CD4-positive, alpha-beta T cell treated with Interleukin-10 for 1 hour (primary cell): ENCODE measurements around the gene ZNF185.
"Not testable (repeated sequence)": the region's sequence is repeated elsewhere in the genome, so short reads cannot be mapped to it uniquely, and the experiment has no call there.

Source experiments
- DNase-seq: peaks from one replicate; pipeline ENCODE4 v3.0.0-alpha.2; 2020

The ZNF185 gene

GRCh38 chrX:152895724-152896420 is 2.0 kb upstream of the ZNF185 start:
- no peak for DNase-seq

DNA sequence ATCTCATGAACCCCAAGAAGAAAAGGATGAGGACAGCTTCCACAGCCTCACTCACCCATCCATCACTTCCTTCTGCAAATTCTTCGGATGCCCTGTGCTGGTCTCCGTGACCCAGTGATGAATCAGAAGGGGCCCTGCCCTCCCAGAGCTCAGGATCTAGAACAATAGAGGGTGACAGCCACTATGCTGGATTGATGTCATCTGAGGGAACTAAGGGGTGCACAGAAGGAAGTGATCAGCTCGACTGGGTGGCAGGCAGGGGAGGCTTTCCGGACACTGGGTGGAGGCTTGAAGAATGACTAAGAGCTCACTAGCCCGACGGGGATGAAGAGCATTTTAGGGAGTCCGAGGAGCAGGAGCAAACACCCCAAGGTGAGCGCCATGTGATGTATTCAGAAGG is 1.4 kb upstream of the ZNF185 start:
- no peak for DNase-seq

- no peak for DNase-seq
Measured at GRCh38 chrX:152898442-152898841, 575 bp downstream of the ZNF185 start.

GRCh38 chrX:152899111-152899873 is 1.4 kb downstream of the ZNF185 start:
- DNase-seq: no peak

- no peak for DNase-seq
Measured at GRCh38 chrX:152899874-152900719, 2.2 kb downstream of the ZNF185 start.

DNA sequence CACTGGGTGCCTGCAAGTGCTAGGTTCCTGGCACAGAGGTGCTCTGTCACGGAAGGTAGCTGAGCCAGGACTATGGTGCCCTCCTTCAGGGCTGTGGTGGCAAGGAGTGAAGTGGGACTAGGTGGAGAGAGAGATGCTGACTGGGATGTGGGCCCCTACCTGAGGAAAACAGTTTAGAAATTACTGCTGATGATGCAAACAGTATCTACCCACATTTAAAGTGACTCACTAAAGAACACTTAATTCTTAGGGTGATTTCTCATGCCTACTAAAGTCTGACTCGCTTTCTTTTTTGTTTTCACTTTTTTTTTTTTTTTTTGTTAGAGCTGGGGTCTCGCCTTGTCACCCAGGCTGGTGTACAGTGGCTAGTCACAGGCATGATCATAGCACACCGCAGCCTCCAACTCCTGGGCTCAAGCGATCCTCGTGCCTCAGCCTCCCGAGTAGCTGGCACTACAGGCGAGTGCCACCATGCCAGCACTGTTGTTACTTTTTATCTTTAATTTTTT is 3.1 kb downstream of the ZNF185 start:
- no peak for DNase-seq

DNA sequence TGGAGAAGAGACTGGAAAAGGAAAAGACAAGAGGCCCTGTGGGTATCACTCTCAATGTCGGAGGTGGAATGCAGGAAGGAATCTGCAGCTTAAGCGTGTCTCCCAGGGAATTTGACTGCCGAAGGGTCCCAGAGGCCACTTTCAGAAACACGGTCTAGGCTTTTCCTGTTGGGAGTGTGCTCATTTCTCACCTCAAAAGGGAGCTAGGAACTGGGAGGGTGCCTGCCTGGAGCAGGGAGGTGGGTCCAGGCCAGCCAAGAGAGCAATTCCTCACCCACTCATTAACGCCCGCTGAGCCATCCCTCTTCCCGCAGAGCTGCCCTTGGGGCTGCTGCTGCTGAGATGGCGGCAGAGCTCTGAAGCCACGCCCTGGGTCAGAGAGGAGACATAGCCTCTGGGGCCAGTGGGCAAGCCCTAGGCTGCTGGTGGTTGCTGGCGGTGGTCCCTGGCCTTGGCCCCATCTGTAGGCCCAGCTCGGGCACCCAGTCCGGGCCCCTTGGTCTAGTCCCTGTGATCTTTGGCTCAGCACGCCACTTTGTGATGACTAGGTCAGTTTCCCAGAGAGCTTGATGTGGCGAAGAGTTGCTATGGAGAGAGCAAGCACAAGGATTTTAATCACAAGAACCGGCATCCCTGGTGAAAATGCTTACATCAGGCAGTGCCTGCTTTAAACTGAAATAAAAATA is 4.1 kb downstream of the ZNF185 start:
- no peak for DNase-seq

DNA sequence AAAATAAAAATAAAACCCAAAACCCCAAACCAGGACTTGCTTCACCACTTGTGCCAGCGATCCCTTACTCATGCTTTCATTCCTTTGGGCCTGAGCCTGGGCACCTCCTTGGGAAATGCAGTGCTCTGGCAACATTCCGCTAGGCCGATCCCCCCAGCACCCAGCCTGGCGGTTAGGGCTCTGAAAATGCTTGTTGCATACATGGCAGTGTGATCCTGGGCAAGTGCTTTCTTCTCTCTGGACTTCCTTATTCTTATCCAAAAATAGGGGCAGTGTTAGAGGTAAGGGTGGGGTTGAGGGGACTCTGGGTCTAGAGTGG is 4.6 kb downstream of the ZNF185 start:
- no peak for DNase-seq

DNA sequence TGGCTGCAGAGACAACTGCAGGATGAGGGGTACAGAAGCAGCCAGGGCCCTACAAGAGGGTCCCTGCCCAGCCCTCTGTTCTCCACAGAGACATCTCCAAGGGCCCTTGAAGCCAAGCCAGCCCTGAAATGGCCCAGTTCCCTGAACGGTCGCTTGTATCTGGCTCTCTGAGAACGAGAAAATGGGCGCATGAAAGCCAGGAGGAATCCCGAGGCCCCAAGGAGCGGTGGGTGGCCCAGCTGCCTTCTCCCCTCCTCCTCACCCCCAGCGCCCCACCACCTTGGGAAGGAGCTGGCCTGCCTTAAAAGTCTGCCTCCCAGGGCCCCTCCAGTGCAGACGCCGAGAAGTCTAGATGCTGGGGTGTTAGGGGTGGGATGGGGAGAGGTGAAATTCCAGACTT is 5.7 kb downstream of the ZNF185 start:
- DNase-seq: no peak

- DNase-seq: peak; percentile 30
Measured at GRCh38 chrX:152904151-152905080, 6.5 kb downstream of the ZNF185 start.

DNA sequence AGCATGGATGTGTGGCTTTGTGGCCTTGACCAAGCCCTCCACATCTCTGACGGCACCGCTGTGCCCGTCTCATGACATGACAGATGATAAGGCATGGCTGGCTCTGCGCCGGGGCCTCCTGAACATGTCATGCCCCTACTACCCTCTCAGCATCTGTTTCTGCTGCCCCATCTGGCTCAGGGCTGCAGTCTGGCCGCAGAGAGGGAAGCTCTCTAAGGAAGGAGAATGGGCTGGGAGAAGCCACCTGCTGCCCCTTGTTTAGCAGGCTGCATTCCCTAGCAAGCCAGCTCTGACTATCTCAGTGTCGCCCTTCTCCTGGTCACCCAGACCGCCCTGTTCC is 7.2 kb downstream of the ZNF185 start:
- no peak for DNase-seq

DNA sequence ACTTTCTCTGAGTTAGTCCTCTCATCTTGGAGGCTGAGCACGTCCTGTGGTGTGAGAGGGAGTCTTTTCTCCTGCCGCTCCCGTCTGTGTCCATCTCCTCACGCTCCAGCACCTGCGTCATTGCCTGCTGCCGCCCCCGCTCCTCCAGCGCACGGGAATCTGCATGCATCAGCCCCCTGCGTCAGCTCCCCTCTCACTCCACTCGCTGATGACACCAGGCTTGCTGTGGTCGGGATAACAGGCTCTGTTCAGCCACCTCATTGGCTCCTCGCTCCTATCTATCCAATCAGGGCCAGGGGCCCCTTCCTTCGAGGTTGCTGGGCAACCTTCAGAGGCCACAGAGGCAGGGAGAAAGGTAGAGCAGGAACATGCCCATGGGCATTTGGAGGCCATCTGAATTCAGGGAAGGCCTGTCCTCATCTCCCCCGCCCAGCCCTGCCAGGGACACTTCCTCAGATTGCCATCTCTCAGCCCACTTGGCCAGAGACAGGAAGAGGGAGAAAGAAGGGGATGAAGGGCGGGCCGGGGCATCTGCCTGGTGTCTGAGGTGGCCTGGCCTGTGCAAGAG is 9.3 kb downstream of the ZNF185 start:
- no peak for DNase-seq

DNA sequence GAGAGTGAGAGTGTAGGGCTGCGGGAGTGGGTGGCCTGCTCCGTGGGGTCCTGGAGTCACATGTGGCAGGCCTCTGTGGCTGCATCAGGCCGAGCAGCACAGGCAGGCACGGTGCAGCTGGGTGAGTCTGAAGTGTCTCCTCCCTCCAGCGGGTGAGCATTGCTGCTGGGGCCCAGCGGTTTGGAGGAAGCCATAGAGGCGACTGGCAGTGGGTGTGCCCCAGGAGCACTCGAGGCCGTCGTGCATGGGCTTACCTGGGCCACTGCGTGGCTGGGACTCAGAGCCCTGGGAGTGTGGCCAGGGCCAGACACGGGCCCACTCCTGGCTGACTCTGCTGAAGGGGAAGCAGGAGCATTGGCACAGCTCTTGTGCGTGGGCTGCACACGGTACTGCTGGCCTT is 10.6 kb downstream of the ZNF185 start:
- no peak for DNase-seq

GRCh38 chrX:152910018-152910417 is 12.2 kb downstream of the ZNF185 start:
- DNase-seq: not testable (repeated sequence)

DNA sequence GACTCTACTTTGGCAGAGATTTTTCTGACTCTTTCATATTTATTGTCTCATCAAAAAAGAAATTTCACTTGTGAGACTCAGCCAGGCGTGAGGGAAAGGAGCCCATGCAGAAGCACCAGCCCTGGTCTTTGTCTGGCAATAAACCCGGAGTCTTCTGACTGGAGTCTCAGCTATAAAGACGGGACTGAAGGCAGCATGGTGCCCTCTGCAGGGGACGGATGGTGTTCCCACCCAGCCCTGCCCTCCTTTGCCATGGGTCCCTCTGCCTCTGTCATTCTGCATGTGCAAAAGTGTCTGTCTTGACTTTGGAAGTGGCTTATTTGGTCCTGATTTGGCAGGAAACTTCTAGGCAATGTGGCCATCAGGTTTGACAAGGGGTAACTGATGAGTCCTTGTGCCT is 14.2 kb downstream of the ZNF185 start:
- DNase-seq: no peak

GRCh38 chrX:152912641-152913040 is 14.8 kb downstream of the ZNF185 start:
- DNase-seq: no peak

- no peak for DNase-seq
Measured at GRCh38 chrX:152913346-152913745, 15.5 kb downstream of the ZNF185 start.

DNA sequence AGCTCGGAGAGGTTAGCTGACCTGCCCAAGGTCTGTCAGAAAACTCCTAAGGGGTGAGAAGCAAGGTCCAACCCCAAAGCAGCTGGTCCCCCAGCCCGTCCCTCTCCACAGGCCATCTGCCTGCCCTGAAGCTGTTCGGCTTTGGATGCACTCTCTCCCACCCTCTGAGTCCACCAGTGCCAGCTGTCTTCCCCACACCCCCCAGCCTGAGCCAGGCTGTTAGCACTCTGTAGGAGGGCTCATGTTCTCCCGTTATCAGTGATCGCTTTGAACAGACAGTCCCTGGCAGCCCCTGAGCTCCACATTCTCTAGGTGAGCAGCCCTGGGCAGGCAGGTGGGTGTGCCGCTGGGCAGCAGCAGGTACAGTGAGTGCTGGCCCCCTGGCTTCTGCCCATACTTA is 16.0 kb downstream of the ZNF185 start:
- DNase-seq: no peak

- no peak for DNase-seq
Measured at GRCh38 chrX:152915541-152916241, 17.8 kb downstream of the ZNF185 start.

DNA sequence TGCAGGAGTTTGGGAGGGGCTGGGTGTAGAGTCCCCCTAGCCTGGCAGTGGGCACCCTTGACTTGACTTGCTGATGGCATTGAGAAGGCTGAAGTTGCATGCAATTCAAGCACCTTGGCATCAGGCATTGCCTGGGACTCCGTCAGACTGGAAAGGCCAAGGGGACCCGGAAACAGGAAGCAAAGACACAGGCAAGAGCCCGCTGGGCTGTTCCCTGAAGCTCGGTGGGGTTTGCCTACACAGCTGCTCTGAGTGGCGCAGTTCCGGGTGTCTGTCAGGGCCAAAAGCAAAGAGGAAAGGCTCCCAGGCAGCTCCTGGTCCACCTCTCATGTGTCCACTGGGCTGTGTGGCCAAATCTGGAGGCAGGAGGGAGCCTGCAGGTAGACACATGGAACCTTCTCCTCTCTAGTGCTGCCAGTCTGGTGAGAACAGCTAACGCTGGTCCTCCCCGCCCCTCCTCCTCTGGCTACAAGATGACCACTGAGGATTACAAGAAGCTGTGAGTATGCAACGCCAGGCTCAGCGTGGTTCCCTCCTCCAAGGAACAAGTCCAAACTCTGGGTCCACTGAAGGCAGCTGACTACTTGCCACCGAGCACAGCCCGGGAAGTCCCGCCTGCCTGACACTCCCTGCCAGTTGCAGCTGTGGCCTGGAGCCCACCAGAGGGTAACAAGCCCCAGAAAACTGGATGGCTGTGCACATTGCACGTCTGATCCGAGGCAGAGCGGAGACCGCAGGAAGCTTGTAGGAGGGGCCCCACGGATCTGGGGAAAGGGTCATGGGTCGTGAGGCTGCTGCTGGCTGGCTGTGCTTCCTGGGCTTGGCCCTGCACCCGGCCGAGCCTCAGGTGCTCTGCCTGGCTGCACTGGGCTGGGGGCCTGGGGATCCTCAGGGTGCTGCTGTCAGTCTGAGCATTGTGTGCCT is 20.1 kb downstream of the ZNF185 start:
- no peak for DNase-seq
